ENCODE results near the gene ACAP2.

GRCh38 chr3:195394024-195394423, 48.8 kb downstream of the ACAP2 start:
- TF ChIP-seq CTCF (IDR thresholded peaks at IDR 0.05; ENCODE audit: low read depth, low read length): no peak
- TF ChIP-seq MAX (IDR thresholded peaks at IDR 0.05; ENCODE audit: low read depth, low read length): no peak

Data from NB4 (cell line).